Naive thymus-derived CD8-positive, alpha-beta T cell (primary cell): ENCODE data around the gene SCFD2. TPM values are rescaled to one million over a fixed set of nuclear protein-coding genes. Genes with fewer than 3 reads are reported as not detected.
A peak's percentile ranks its signal among the peaks of the same experiment; 100 is the strongest.
"Not testable (repeated sequence)": the region's sequence is repeated elsewhere in the genome, so short reads cannot be mapped to it uniquely, and the experiment has no call there.

Experiments used
- ATAC-seq, 2 donors: fragments of 150-1000 bp; cut with Tn5 transposase in 1 of 2; sonication (Bioruptor Pico), chemical (Tn5 transposase) in 1 of 2; 1 replicate in 1 of 2; 2 replicates in 1 of 2; pipeline ENCODE4 v1.10.0; 2021; ENCODE audit warnings: mild to moderate bottlenecking in 2 of 2, moderate library complexity in 2 of 2
- POLR2A ChIA-PET: fragments of 350-600 bp; sonication (Branson Sonifier 250); formaldehyde crosslinking; loops from one replicate; lab custom pipeline; 2021; ENCODE audit warnings: antibody characterized with exemption; lab: Charles Lee
- DNase-seq, 10 donors: peaks; one replicate each; pipeline versions ENCODE4 v3.0.0 to v3.0.0-alpha.2; 2020 to 2022
- H3K27ac Mint-ChIP-seq, 10 donors: one replicate each; pipeline ENCODE4 v1.8.0; 2020 to 2022; ENCODE audit warnings: mild to moderate bottlenecking in 10 of 10, mixed read lengths in 10 of 10, moderate library complexity in 4 of 10, inconsistent platforms in 1 of 10
- H3K27me3 Mint-ChIP-seq, 5 donors: one replicate each; pipeline ENCODE4 v1.8.0; 2021 to 2022; ENCODE audit warnings: mixed read lengths in 5 of 5
- H3K36me3 Mint-ChIP-seq, 3 donors: one replicate each; pipeline ENCODE4 v1.8.0; 2020 to 2022; ENCODE audit warnings: mixed read lengths in 3 of 3, mild to moderate bottlenecking in 2 of 3, inconsistent platforms in 1 of 3
- H3K4me1 Mint-ChIP-seq, 4 donors: one replicate each; pipeline ENCODE4 v1.8.0; 2021 to 2022; ENCODE audit warnings: mixed read lengths in 4 of 4
- H3K4me3 Mint-ChIP-seq, 10 donors: one replicate each; pipeline ENCODE4 v1.8.0; 2020 to 2022; ENCODE audit warnings: mild to moderate bottlenecking in 10 of 10, mixed read lengths in 10 of 10, moderate library complexity in 6 of 10, inconsistent platforms in 1 of 10
- H3K9me3 Mint-ChIP-seq, 9 donors: one replicate each; pipeline ENCODE4 v1.8.0; 2020 to 2022; ENCODE audit warnings: mixed read lengths in 9 of 9, mild to moderate bottlenecking in 3 of 9, inconsistent platforms in 1 of 9, moderate library complexity in 1 of 9
- polyA plus RNA-seq, 3 donors: library from polyadenylated mRNA; unstranded; fragments of 300-500 nt; fragmentation: Illumina TruSeq; gene quantifications; one replicate each; pipeline ENCODE4 v1.2.3, GENCODE V29; 2021
- total RNA-seq, 8 experiments: library from RNA in 2 of 8; stranded (reverse) in 2 of 8; gene quantifications; one replicate each; pipeline ENCODE4 v1.2.3 and lab custom pipeline; 2021 to 2026

Gene SCFD2
- total and polyA plus RNA-seq, 5 experiments from 2014 or later, result 14.3 to 21.7 (median 17.2) TPM

DNA sequence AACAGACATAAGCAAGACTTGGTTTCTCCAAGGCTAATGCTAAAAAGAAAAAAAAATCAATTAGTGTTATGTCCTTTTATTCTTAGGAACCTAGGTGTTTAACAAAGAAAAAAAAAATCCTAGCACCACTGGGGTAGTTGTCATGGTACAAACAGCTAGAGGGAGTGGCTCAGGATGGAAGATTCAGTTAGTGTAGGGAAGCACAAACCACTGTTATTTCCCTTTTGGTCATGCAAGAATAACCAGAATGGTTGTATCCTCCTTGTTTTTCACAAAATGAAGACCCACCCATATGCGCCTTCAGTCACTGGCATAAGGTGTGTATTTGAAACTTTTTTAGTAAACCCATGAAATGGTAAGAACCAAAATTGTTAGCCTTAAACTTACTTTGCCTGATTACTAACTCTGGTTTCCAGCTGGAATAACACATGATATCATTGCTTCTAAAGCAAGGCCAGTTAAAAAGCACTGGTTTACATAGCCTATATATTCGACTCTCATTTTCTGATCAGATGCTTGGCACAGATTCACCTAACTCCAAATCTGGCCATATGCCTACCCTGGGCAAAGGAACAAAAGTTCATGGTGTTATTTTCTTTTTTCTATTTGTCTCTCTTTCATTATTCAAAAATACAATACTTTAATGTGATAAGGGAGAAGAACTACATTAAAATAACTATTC is 132.6 kb downstream of the SCFD2 start:
- no peak for ATAC-seq
- peaks cover 0 to 5% (median 0%) of the 10 kb centered on the region in 9 donors for H3K9me3 Mint-ChIP-seq
- POLR2A ChIA-PET, result no interaction called here
- peaks cover 5 to 39% (median 19%) of the 10 kb centered on the region in 3 donors for H3K36me3 Mint-ChIP-seq
- H3K27me3 Mint-ChIP-seq, result no peaks in the 10 kb centered on the region
- no peak overlapping the region for H3K4me3 Mint-ChIP-seq
- H3K27ac Mint-ChIP-seq, result no peak overlapping the region
- no peak for DNase-seq
- H3K4me1 Mint-ChIP-seq, result peaks cover 2 to 20% (median 10%) of the 10 kb centered on the region in 4 donors

DNA sequence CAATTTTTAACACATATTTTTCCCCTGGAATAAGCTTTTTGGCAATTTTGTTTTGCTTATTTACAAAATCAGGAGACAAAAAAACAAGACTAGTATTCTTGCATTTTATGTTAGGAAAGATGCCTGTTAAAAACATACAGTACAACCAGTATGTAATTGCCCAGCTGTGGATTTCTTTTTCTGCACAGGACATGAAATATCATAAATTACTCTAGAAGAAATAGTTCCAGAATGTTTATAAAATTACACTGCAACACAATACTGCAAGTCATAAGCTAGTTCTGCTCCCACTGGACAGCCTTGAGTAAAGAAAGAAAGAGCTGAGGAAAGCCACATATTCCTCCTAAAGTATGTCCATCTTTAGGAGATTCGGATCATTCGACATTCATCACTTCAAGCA is 133.5 kb downstream of the SCFD2 start:
- no peak overlapping the region for H3K27ac Mint-ChIP-seq
- H3K9me3 Mint-ChIP-seq, result peaks cover 0 to 5% (median 0%) of the 10 kb centered on the region in 9 donors
- POLR2A ChIA-PET, result no interaction called here
- DNase-seq, result no peak
- H3K36me3 Mint-ChIP-seq, result peaks cover 5 to 44% (median 19%) of the 10 kb centered on the region in 3 donors
- ATAC-seq, result no peak
- H3K4me1 Mint-ChIP-seq, result peaks cover 2 to 20% (median 10%) of the 10 kb centered on the region in 4 donors
- no peak overlapping the region for H3K4me3 Mint-ChIP-seq
- no peaks in the 10 kb centered on the region for H3K27me3 Mint-ChIP-seq

DNA sequence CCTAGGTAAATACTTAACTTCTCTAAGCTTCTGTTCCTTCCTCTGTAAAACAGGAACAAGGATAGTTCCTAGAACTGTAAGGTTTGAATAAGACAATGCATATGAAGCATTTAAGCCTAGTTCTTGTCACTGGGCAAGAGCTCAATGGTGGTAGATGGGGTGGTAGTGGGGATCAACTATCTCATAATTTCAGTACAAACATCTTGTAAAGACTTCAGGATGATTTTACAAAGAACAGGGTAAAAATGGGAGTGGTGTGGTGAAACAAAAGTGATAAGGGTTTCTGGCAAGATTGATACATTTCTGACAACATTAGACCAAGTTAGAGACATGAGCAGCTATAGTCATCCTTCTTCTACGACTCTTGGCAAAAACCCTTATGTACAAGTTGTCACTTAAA is 137.8 kb downstream of the SCFD2 start:
- peaks cover 5 to 31% (median 9%) of the 10 kb centered on the region in 3 donors for H3K36me3 Mint-ChIP-seq
- peaks cover 0 to 7% (median 3%) of the 10 kb centered on the region in 4 donors for H3K4me1 Mint-ChIP-seq
- ATAC-seq, result no peak
- H3K9me3 Mint-ChIP-seq, result peaks cover 0 to 4% (median 0%) of the 10 kb centered on the region in 9 donors
- no peaks in the 10 kb centered on the region for H3K27me3 Mint-ChIP-seq
- no peak overlapping the region for H3K4me3 Mint-ChIP-seq
- POLR2A ChIA-PET, result no interaction called here
- no peak overlapping the region for H3K27ac Mint-ChIP-seq
- DNase-seq, result no peak

DNA sequence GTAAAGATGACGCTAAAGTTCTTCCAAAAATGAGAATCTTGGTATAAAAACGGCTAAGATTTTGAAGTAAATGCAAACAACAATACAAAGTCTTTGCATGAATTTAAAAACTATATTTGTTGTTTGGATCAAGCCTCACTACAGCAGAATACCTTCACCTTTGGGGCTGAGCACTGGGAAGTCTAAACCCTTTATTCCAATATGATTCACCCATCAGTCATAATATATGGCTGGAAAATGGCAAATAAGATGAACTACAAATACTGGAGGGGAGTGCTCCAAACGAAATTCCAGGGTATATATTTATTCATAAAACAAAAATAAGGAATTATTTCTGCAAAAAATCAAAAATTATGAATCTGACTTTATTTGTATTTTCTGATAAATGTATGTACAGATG is 138.4 kb downstream of the SCFD2 start:
- Mint-ChIP-seq H3K27ac (no peak overlapping the region), H3K27me3 (no peaks in the 10 kb centered on the region), H3K4me3 (no peak overlapping the region), H3K36me3 (peaks cover 0 to 26% (median 8%) of the 10 kb centered on the region in 3 donors), H3K9me3 (peaks cover 0 to 4% (median 0%) of the 10 kb centered on the region in 9 donors), H3K4me1 (peaks cover 0 to 4% (median under 1%) of the 10 kb centered on the region in 4 donors)
- POLR2A ChIA-PET, result no interaction called here
- no peak for ATAC-seq
- DNase-seq, result no peak

DNA sequence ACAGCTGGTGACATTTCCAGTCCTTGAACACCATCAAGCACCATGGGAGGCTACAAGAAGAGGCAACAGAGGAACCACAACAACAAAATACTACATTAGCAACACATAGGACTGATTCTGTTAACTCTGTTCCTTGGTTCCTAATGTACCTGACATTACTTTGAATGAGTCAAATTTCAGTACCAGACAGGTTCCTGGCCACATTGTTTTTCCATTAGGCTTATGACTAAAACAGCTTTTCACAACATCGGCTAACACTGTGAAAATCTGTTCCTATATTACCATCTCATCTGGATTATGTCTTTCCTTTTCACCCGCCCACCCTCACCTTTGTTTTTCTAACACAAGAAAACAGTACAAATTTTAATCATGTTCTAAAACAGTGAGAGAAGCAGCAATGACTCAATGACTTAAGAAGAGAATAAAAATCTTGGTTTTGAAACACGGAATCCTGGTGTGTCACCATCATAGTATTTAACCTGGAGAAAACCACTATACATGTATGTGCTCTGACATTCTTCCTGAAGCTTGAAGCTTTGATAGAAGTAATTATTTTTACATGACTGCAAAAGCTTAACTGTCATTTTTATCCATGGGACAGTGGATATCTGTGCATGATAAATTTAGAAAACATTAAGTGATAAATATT is 143.9 kb downstream of the SCFD2 start:
- H3K4me3 Mint-ChIP-seq, result no peak overlapping the region
- H3K27me3 Mint-ChIP-seq, result no peaks in the 10 kb centered on the region
- POLR2A ChIA-PET, result no interaction called here
- no peak for ATAC-seq
- no peak for DNase-seq
- H3K9me3 Mint-ChIP-seq, result peaks cover 0 to 9% (median 6%) of the 10 kb centered on the region in 9 donors
- peaks cover 5 to 6% (median 5%) of the 10 kb centered on the region in 3 donors for H3K36me3 Mint-ChIP-seq
- H3K4me1 Mint-ChIP-seq, result peaks cover 0 to 4% (median 2%) of the 10 kb centered on the region in 4 donors
- no peak overlapping the region for H3K27ac Mint-ChIP-seq

DNA sequence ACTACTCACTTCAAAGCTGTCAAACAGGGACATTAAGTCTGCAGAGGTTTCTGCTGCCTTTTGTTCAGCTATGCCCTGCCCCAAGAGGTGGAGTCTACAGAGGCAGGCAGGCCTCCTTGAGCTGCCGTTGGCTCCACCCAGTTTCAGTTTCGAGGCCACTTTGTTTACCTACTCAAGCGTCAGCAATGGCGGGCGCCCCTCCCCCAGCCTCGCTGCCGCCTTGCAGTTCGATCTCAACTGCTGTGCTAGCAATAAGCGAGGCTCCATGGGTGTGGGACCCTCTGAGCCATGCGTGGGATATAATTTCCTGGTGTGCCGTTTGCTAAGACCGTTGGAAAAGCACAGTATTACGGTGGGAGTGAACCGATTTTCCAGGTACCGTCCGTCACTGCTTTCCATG is 146.7 kb downstream of the SCFD2 start:
- DNase-seq, H3K27me3 Mint-ChIP-seq, POLR2A ChIA-PET, H3K4me3 Mint-ChIP-seq, H3K4me1 Mint-ChIP-seq, ATAC-seq, H3K27ac Mint-ChIP-seq: not testable (repeated sequence)
- Mint-ChIP-seq H3K9me3 (peaks cover 0 to 18% (median 8%) of the 10 kb centered on the region in 9 donors), H3K36me3 (peaks cover 4 to 12% (median 5%) of the 10 kb centered on the region in 3 donors)

DNA sequence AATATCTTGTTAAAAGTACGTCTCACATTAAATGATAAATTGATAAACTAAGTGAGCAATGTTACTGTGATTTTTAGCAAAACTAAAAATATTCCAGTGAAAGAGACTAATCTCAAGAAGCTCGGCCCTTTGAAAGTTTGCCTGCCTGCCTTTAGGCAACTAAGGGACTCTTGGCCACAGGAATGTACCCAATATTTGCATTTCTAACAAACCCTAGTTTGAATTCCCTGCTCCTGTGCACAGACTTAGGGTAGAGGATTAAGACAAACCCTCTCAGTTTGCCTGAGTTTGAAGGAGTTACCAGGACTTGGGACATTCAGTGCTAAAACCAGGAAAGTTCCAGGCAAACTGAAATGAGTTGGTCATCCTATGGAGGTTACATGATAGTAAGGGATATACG is 157.1 kb downstream of the SCFD2 start:
- no peak for ATAC-seq

DNA sequence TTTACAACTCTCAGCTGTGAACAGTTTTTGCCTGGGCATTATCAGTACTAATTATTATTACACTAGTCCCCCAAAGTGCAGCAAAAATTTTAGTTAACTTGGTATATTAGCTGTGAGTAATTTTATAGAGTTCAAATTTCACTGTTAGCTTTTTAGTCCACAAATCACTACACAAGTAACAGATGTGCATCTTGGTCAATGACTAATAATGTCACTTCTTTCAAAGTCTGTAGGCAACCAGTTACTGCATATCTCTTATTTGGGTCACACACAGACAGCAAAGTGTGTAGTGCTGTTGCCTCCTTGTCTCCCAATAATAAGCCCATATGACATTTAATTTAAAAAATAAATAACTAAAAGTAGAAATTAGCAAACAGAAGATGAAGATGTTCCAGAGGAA is 159.9 kb downstream of the SCFD2 start:
- Mint-ChIP-seq H3K36me3 (peaks cover 0 to 26% (median 18%) of the 10 kb centered on the region in 3 donors), H3K4me1 (peaks cover 0 to 2% (median 0%) of the 10 kb centered on the region in 4 donors), H3K4me3 (no peak overlapping the region), H3K9me3 (no peaks in the 10 kb centered on the region), H3K27me3 (no peaks in the 10 kb centered on the region), H3K27ac (no peak overlapping the region)
- POLR2A ChIA-PET, result no interaction called here
- DNase-seq (no peak), ATAC-seq (no peak)

More for the DNA sequence above, 157.1 kb downstream of the SCFD2 start:
- H3K27me3 Mint-ChIP-seq, result no peaks in the 10 kb centered on the region
- H3K27ac Mint-ChIP-seq, result no peak overlapping the region
- peaks cover 0 to 4% (median 0%) of the 10 kb centered on the region in 9 donors for H3K9me3 Mint-ChIP-seq
- POLR2A ChIA-PET, result no interaction called here
- H3K4me3 Mint-ChIP-seq, result no peak overlapping the region
- H3K36me3 Mint-ChIP-seq, result peaks cover 5 to 26% (median 21%) of the 10 kb centered on the region in 3 donors
- no peak for DNase-seq
- H3K4me1 Mint-ChIP-seq, result no peaks in the 10 kb centered on the region

DNA sequence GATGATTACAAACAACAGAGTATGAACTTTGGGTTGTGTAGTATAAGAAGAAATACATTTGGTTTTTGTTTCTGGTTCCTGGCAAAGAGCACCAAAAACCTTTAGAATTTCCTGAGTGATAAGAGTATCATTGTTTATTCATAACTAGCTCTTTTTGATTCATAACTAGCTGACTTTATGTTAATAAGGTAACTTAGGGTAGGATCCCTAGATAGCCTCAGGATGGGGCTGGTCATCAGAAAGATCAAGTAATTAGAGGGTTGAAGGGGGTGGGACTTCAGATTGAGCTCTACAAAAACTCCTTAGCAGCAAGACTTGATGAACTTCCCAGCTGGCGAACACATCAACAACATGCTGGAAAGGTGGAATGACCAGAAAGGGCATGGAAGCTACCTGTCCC is 166.5 kb downstream of the SCFD2 start:
- no peaks in the 10 kb centered on the region for H3K9me3 Mint-ChIP-seq
- DNase-seq (no peak), ATAC-seq (no peak)
- POLR2A ChIA-PET, result no interaction called here
- H3K4me1 Mint-ChIP-seq, result peaks cover 0 to 4% (median 0%) of the 10 kb centered on the region in 4 donors
- H3K36me3 Mint-ChIP-seq, result peaks cover 0 to 13% (median 9%) of the 10 kb centered on the region in 3 donors
- peak overlapping the region in 3 of 10 donors; percentile 11 to 65 (median 16) for H3K27ac Mint-ChIP-seq
- no peak overlapping the region for H3K4me3 Mint-ChIP-seq
- H3K27me3 Mint-ChIP-seq, result no peaks in the 10 kb centered on the region

DNA sequence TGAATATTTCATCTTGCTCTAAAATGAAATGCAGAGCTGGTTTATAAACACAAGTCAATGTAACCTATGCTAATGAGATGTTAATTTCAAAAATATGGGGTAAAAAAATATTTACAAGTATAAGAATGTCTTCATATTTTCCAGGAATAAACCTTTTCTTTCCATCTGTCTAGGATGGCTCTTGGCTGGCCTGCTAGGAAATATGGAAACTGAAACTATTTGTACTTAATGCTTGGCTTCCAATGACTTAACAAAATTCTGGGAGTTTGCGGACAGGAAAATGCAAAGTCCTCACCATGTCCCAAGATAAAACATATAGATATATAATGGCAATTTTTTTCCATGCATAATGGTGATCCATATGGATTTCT is 168.1 kb downstream of the SCFD2 start:
- DNase-seq (no peak), ATAC-seq (no peak)
- peaks cover 0 to 4% (median 0%) of the 10 kb centered on the region in 4 donors for H3K4me1 Mint-ChIP-seq
- no peak overlapping the region for H3K4me3 Mint-ChIP-seq
- H3K36me3 Mint-ChIP-seq, result peaks cover 0 to under 1% (median 0%) of the 10 kb centered on the region in 3 donors
- no peak overlapping the region for H3K27ac Mint-ChIP-seq
- no peaks in the 10 kb centered on the region for H3K9me3 Mint-ChIP-seq
- H3K27me3 Mint-ChIP-seq, result no peaks in the 10 kb centered on the region
- POLR2A ChIA-PET, result no interaction called here

DNA sequence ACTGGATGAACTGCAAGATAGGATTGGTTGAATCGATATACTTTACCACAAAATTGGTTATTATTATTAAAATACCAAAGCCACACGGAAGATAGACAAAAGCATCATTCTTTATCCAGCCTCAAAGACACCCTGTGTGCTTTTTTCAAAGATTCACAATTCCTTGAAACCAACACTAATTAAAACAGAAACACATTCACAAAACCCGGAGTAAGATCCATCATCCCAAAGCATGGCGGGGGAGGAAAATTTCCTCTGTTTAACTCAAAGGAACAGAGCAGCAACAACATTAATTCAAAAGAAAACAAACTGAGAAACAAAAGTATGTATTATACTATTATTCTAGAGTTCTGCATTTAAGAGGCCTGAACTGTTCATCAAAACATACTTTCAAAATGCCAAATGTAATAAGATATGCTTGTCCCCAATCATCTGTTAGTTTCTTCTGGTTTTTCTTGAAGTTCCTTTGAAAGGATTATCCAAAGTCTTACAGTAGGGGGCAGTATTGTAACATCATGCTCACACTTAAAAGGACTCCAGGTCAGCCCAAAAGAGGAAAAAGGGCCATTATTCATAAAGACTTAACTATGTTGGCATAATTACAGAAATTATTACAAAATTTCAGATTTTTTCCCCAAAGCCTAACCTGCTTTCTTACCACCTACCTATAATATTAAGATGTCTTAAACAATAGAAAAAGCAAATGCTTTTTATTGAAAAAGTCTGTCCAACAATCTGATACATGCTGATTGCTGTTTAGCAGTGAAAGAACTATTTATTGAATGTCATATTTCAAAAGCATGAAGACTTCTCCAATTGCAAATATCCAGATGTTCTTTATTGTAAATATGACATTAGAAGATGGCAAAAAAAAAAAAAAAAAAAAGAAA is 168.7 kb downstream of the SCFD2 start:
- H3K27me3 Mint-ChIP-seq, result no peaks in the 10 kb centered on the region
- DNase-seq (peak in 4 of 10 donors; percentile 5 to 59 (median 54)), ATAC-seq (no peak)
- no peaks in the 10 kb centered on the region for H3K9me3 Mint-ChIP-seq
- no peaks in the 10 kb centered on the region for H3K36me3 Mint-ChIP-seq
- H3K4me1 Mint-ChIP-seq, result peaks cover 0 to 4% (median 1%) of the 10 kb centered on the region in 4 donors
- peak overlapping the region in 1 of 10 donors; percentile 3 for H3K27ac Mint-ChIP-seq
- H3K4me3 Mint-ChIP-seq, result no peak overlapping the region
- POLR2A ChIA-PET, result no interaction called here

DNA sequence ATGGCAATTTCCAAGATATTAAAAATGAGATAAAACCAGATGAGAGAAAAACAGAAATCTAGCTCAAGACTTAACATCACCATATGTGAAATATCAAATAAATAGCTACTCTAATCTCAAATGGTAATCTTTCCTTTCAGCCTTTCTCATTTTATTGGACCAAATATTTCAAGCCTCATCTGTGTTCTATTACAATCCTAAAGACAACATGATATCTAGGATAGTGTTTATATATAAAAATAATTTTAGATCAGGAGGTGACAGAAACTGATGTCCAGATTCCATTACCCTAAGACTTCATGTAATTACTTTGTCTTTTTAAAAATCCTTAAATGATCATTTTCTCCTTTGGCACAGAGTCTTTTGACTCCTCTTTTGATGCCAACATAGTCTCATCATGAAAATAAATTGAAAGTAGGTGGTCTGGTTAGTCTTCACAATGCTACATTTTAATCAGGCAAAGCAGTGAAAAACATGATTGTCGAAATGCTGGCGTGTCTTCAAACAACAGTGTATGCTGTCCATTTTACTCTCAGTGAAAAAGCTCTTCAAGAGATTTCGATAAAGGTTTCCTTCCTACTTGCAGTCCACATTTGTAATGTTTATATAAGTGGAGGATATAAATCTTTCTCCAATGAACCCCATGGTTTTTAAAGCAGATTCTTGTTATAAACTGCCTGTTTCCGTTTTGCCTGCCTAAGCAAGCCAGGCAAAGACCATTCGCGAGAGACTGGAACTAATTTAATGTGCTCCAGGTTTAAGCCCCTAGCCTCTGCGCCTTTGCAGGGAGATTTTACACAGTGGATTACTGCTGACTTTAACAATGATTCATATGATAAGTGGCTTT is 169.8 kb downstream of the SCFD2 start:
- no peaks in the 10 kb centered on the region for H3K27me3 Mint-ChIP-seq
- no peaks in the 10 kb centered on the region for H3K36me3 Mint-ChIP-seq
- peaks cover 0 to 5% (median 1%) of the 10 kb centered on the region in 4 donors for H3K4me1 Mint-ChIP-seq
- no peaks in the 10 kb centered on the region for H3K9me3 Mint-ChIP-seq
- POLR2A ChIA-PET, result no interaction called here
- no peak overlapping the region for H3K27ac Mint-ChIP-seq
- ATAC-seq, result no peak
- DNase-seq, result no peak
- no peak overlapping the region for H3K4me3 Mint-ChIP-seq
